Fibroblast of the aortic adventitia (primary cell): ENCODE measurements around the gene METTL16. TPM values are rescaled to one million over a fixed set of nuclear protein-coding genes. Genes with fewer than 3 reads are reported as not detected.

ENCODE experiments used
- DNase-seq: peaks from one replicate; pipeline ENCODE4 v3.0.0-alpha.2; 2010; ENCODE audit warnings: low read depth
- H3K4me3 ChIP-seq: 2 replicates; pipeline ENCODE4 v1.5.1; 2011; ENCODE audit warnings: low read depth, mild to moderate bottlenecking, control low read depth, low read length, moderate library complexity
- total RNA-seq: library from RNA; depleted of rRNA; stranded (reverse); fragments of >200 nt; gene quantifications from 2 replicates; pipeline ENCODE4 v1.2.3, GENCODE V29; 2012; ENCODE audit warnings: low replicate concordance
- TF ChIP-seq, protein P1 (sequence below): IDR thresholded peaks from 2 replicates; pipeline ENCODE4 v1.5.1; 2011; ENCODE audit warnings: mild to moderate bottlenecking, low read length, control low read depth, inconsistent platforms; ENCODE audit not compliant: insufficient read depth

METTL16 gene
- total RNA-seq, 1 donor, result 18.7 TPM

- peak overlapping the region; percentile 53 for H3K4me3 ChIP-seq
- DNase-seq, result no peak
- TF ChIP-seq, protein P1, sequence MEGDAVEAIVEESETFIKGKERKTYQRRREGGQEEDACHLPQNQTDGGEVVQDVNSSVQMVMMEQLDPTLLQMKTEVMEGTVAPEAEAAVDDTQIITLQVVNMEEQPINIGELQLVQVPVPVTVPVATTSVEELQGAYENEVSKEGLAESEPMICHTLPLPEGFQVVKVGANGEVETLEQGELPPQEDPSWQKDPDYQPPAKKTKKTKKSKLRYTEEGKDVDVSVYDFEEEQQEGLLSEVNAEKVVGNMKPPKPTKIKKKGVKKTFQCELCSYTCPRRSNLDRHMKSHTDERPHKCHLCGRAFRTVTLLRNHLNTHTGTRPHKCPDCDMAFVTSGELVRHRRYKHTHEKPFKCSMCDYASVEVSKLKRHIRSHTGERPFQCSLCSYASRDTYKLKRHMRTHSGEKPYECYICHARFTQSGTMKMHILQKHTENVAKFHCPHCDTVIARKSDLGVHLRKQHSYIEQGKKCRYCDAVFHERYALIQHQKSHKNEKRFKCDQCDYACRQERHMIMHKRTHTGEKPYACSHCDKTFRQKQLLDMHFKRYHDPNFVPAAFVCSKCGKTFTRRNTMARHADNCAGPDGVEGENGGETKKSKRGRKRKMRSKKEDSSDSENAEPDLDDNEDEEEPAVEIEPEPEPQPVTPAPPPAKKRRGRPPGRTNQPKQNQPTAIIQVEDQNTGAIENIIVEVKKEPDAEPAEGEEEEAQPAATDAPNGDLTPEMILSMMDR, result no peak
Observed at GRCh38 chr17:2393954-2394749, 117.5 kb downstream of the METTL16 start.

- peak; percentile 78 for DNase-seq
- TF ChIP-seq, protein P1, result no peak
- H3K4me3 ChIP-seq, result peak overlapping the region; percentile 68
Observed at GRCh38 chr17:2393174-2393953, 118.3 kb downstream of the METTL16 start.

GRCh38 chr17:2392252-2393173 lies 119.2 kb downstream of the METTL16 start:
- H3K4me3 ChIP-seq, result peak overlapping the region; percentile 68
- DNase-seq, result peak; percentile 91
- TF ChIP-seq, protein P1, result no peak

GRCh38 chr17:2391597-2392251 lies 120.0 kb downstream of the METTL16 start:
- TF ChIP-seq, protein P1, result no peak
- H3K4me3 ChIP-seq, result peak overlapping the region; percentile 61
- no peak for DNase-seq

DNA sequence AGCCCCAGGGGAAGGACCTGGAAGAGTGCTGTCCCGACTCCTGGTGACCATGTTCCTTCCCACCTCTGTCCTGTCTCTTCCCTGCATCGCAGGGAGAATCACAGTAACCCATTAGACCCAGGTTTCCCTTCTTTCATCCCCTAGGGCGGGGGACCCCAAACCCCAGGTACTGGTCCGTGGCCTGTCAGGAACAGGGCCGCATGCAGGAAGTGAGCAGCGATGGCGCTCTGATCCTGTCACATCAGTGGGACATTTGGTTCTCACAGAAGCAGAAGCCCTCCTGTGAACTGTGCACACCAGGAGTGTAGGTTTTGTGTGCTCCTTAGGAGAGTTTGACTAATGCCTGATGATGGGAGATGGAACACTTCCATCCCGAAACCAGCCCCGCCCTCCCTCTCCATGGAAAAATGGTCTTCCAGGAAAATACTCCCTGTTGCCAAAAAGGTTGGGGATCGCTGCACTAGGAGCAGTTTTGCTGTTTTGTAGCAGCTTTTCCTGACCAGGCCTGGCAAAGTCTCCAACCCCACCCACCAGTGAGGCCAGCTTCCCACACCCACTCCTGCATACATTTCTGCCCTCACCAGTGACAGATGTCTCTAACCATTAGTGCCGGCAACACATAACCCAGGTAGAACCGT lies 121.4 kb downstream of the METTL16 start:
- H3K4me3 ChIP-seq, result no peak overlapping the region
- DNase-seq, result peak; percentile 82
- TF ChIP-seq, protein P1, result no peak
